HepG2 (cell line): ENCODE results near the gene POU5F2. TPM values are rescaled to one million over a fixed set of nuclear protein-coding genes. Genes with fewer than 3 reads are reported as not detected.

Experiments
- ATAC-seq: fragments of 200-7000 bp; cut with Tn5 transposase; 3 replicates; pipeline ENCODE4 v1.9.1; 2020; ENCODE audit warnings: mild to moderate bottlenecking, moderate library complexity
- BruUV-seq: library from RNA; stranded (reverse); fragments of 400-500 nt; replicated peaks from 2 replicates; lab custom pipeline; 2021; lab: Mats Ljungman, UMichigan
- CTCF ChIA-PET: fragments of 300-600 bp; formaldehyde crosslinking; extraction: SDS; loops from one replicate; lab custom pipeline; 2021; ENCODE audit warnings: low total read pairs, inconsistent platforms, low intra/inter-chr PET ratio; lab: Yijun Ruan, JAX
- POLR2A ChIA-PET: fragments of 350-600 bp; sonication (Branson Sonifier 250); formaldehyde crosslinking; loops from one replicate; lab custom pipeline; 2020; ENCODE audit warnings: antibody characterized with exemption, inconsistent platforms; lab: Yijun Ruan, JAX
- DNase-seq: peaks from one replicate; pipeline ENCODE4 v3.0.0-alpha.2; 2015; ENCODE audit warnings: low spot score
- FAIRE-seq: peaks from 3 replicates; lab custom pipeline; 2011; peaks lifted over from hg19 to GRCh38; lab: Jason Lieb, UNC
- H2AFZ ChIP-seq: one replicate; pipeline ENCODE4 v1.6.1; 2011; ENCODE audit warnings: low read length, inconsistent platforms
- H3K27ac ChIP-seq: fragments of 300-600 bp; 3 replicates; pipeline ENCODE4 v1.8.0; 2011; ENCODE audit warnings: mixed run types, mild to moderate bottlenecking, mixed read lengths, low read length, inconsistent platforms; ENCODE audit not compliant: insufficient read depth; ENCODE audit errors: extremely low read length
- H3K27me3 ChIP-seq, 2 experiments: fragments of 200-600 bp in 1 of 2; 2 replicates in 1 of 2; 3 replicates in 1 of 2; pipeline versions ENCODE4 v1.6.0 to v1.8.0; 2011; ENCODE audit warnings: low read length in 2 of 2, mild to moderate bottlenecking in 2 of 2, moderate library complexity in 2 of 2, inconsistent platforms in 1 of 2; ENCODE audit not compliant: insufficient read depth in 2 of 2, control insufficient read depth in 1 of 2
- H3K36me3 ChIP-seq, 2 experiments: fragments of 200-600 bp in 1 of 2; replicated peaks in 1 of 2; 2 replicates in 1 of 2; 3 replicates in 1 of 2; pipeline versions ENCODE4 v1.5.1 to v1.8.0; 2011; ENCODE audit warnings: low read length in 2 of 2, inconsistent platforms in 1 of 2; ENCODE audit not compliant: insufficient read depth in 2 of 2, control insufficient read depth in 1 of 2
- H3K4me1 ChIP-seq: 2 replicates; pipeline ENCODE4 v1.5.1; 2012; ENCODE audit warnings: low read length, inconsistent platforms; ENCODE audit not compliant: insufficient read depth
- H3K4me2 ChIP-seq: 2 replicates; pipeline ENCODE4 v1.6.0; 2011; ENCODE audit warnings: low read depth, low read length, inconsistent platforms
- H3K4me3 ChIP-seq, 3 experiments: fragments of 200-600 bp in 1 of 3; sonication (generic), shearing (Covaris generic) in 1 of 3; replicated peaks in 1 of 3; 2 replicates each; pipeline ENCODE4 v1.5.1; 2011 to 2016; ENCODE audit warnings: low read length in 3 of 3, inconsistent platforms in 2 of 3, low read depth in 2 of 3, mild to moderate bottlenecking in 2 of 3, control low read depth in 1 of 3, mixed read lengths in 1 of 3; ENCODE audit not compliant: insufficient read depth in 1 of 3
- H3K79me2 ChIP-seq: one replicate; pipeline ENCODE4 v1.6.1; 2011; ENCODE audit warnings: low read length, inconsistent platforms; ENCODE audit not compliant: insufficient read depth
- H3K9ac ChIP-seq: 2 replicates; pipeline ENCODE4 v1.6.0; 2011; ENCODE audit warnings: mild to moderate bottlenecking, low read depth, low read length, inconsistent platforms; ENCODE audit not compliant: insufficient read depth
- H3K9me3 ChIP-seq: 2 replicates; pipeline ENCODE4 v1.5.1; 2012; ENCODE audit warnings: mild to moderate bottlenecking, low read length
- H4K20me1 ChIP-seq: 2 replicates; pipeline ENCODE4 v1.6.0; 2011; ENCODE audit warnings: inconsistent platforms, mild to moderate bottlenecking, low read length, moderate library complexity; ENCODE audit not compliant: insufficient read depth
- CCDC6 ChIP-seq: sonication (generic); formaldehyde crosslinking; IDR thresholded peaks from 2 replicates; pipeline ENCODE4 v1.8.1; 2022; ENCODE audit warnings: mild to moderate bottlenecking, missing genetic modification reagents, moderate library complexity
- NONO ChIP-seq, 2 experiments: fragments of 450-650 bp in 1 of 2; sonication (generic) in 1 of 2; formaldehyde crosslinking in 1 of 2; IDR thresholded peaks in 1 of 2; conservative IDR thresholded peaks in 1 of 2; 2 replicates each; pipeline versions ENCODE4 v1.6.1 to v1.8.0; 2017 to 2022; ENCODE audit warnings: mild to moderate bottlenecking in 1 of 2, missing genetic modification reagents in 1 of 2, moderate library complexity in 1 of 2
- PHF8 ChIP-seq: sonication (generic); formaldehyde crosslinking; IDR thresholded peaks from 2 replicates; pipeline ENCODE4 v1.5.0; 2020; ENCODE audit warnings: missing genetic modification reagents
- REXO4 ChIP-seq: sonication (generic); formaldehyde crosslinking; IDR thresholded peaks from 2 replicates; pipeline ENCODE4 v1.8.0; 2022; ENCODE audit warnings: missing genetic modification reagents, mild to moderate bottlenecking, borderline replicate concordance
- ZBTB1 ChIP-seq: sonication (generic); formaldehyde crosslinking; IDR thresholded peaks from 2 replicates; pipeline ENCODE4 v1.4.0; 2020; ENCODE audit warnings: missing genetic modification reagents, borderline replicate concordance
- ZNF713 ChIP-seq: sonication (generic); formaldehyde crosslinking; IDR thresholded peaks from 2 replicates; pipeline ENCODE4 v1.4.0; 2020; ENCODE audit warnings: mild to moderate bottlenecking, missing genetic modification reagents
- ZNF777 ChIP-seq: sonication (generic); formaldehyde crosslinking; IDR thresholded peaks from 2 replicates; pipeline ENCODE4 v1.4.0; 2020; ENCODE audit warnings: missing genetic modification reagents
- ZNF841 ChIP-seq: sonication (generic); formaldehyde crosslinking; IDR thresholded peaks from 2 replicates; pipeline ENCODE4 v1.8.1; 2023; ENCODE audit warnings: missing genetic modification reagents, borderline replicate concordance
- WGBS: methylation state at CpG from one replicate; pipeline ENCODE4 v1.1.6; 2017; ENCODE audit warnings: low lambda C conversion rate; 5-methylcytosine and 5-hydroxymethylcytosine counted together
- in situ Hi-C: cut with HindIII; loops from 2 replicates; pipeline ENCODE4 v1.10.0; 2017; ENCODE audit warnings: low pct_unique_long_range_greater_than_20kb; ENCODE audit not compliant: extremely low pct_ligation_motif_present
- intact Hi-C: fragments of 100-400 bp; cut with micrococcal nuclease; formaldehyde crosslinking; loops from one replicate; pipeline ENCODE4 v1.10.0; 2022; ENCODE audit not compliant: unreplicated experiment
- polyA plus RNA-seq, 8 experiments: library from polyadenylated mRNA; depleted of rRNA in 3 of 8; stranded (reverse) in 7 of 8; unstranded in 1 of 8; fragments of >200 nt; fragmentation: Illumina TruSeq in 4 of 8; extraction: Trizol in 4 of 8; gene quantifications; 2 replicates each; pipeline versions ENCODE4 v1.2.1 to v1.2.3, GENCODE V29; 2011 to 2016; ENCODE audit warnings: low read depth in 4 of 8, missing spikeins in 1 of 8, mixed read lengths in 1 of 8; ENCODE audit not compliant: insufficient read depth in 1 of 8
- total RNA-seq, 5 experiments: library from RNA; depleted of rRNA; stranded (reverse); fragments of >200 nt; fragmentation: Illumina TruSeq; extraction: Trizol; gene quantifications; 2 replicates each; pipeline ENCODE4 v1.2.3, GENCODE V29; 2016; ENCODE audit warnings: low read depth in 1 of 5

The POU5F2 gene
- total and polyA plus RNA-seq, 2 of the 13 experiments (the other 11 are each of a cell fraction or from before 2014, with no cell fraction given), result 0.13 to 0.38 TPM

DNA sequence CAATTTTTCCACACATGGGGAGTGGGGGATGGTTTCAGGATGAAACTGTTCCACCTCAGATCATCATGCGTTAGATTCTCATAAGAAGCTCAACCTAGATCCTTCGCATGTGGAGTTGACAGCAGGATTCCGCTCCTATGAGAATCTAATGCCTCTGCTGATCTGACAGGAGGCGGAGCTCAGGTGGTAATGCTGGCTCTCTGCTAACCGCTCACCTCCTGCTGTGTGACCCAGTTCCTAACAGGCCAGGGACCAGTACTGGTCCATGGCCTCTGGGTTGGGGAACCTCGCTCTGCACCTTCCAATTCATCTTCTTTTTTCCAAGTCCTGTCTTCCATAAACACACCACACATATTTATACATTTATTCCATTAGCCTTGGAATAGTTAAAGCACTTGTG is 33.0 kb downstream of the POU5F2 start:
- Histone ChIP-seq H3K4me3 (no peak overlapping the region), H3K79me2 (no peaks in the 10 kb centered on the region), H3K4me2 (no peak overlapping the region), H3K27ac (no peak overlapping the region), H4K20me1 (no peaks in the 10 kb centered on the region), H3K4me1 (no peaks in the 10 kb centered on the region), H3K9ac (no peak overlapping the region), H3K36me3 (no peaks in the 10 kb centered on the region), H3K27me3 (no peaks in the 10 kb centered on the region), H2AFZ (no peak overlapping the region), H3K9me3 (no peaks in the 10 kb centered on the region)
- TF ChIP-seq ZNF841 (CRISPR knock-in tag) (no peak), NONO (IDR thresholded peaks at IDR 0.05) (no peak), NONO (CRISPR knock-in tag; conservative IDR thresholded peaks at IDR 0.05) (no peak), CCDC6 (CRISPR knock-in tag) (no peak), REXO4 (CRISPR knock-in tag) (no peak), ZNF713 (CRISPR knock-in tag) (no peak), ZNF777 (CRISPR knock-in tag) (no peak), PHF8 (CRISPR knock-in tag) (no peak)
- FAIRE-seq (no peak), ATAC-seq (no peak), DNase-seq (no peak)
- POLR2A ChIA-PET, result no interaction called here
- intact Hi-C loops (no loop called here), in situ Hi-C loops (no loop called here)
- BruUV-seq, result no TSS peak
- CTCF ChIA-PET, result no interaction called here
- 96% methylated on average over 6 of the region's 6 CpGs for WGBS

DNA sequence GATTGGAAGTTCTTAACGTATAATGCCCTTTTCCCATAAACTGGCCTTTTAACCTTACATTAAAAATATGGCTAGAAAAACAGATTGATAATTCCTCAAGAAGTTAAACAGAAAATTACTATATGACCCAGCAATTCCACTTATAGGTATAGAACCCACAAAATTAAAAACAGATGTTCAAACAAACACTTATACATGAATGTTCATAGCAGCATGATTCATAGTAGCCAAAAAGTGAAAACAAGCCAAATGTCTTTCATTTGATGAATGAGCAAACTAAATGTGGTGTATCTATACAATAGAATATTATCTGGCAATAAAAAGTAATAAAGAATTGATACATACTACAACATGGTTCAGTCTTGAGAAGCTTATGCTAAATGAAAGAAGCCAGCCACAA is 35.5 kb downstream of the POU5F2 start:
- Histone ChIP-seq H3K79me2 (no peaks in the 10 kb centered on the region), H3K9ac (no peak overlapping the region), H3K4me1 (no peaks in the 10 kb centered on the region), H2AFZ (no peak overlapping the region), H3K27ac (no peak overlapping the region), H3K4me3 (no peak overlapping the region), H3K36me3 (no peaks in the 10 kb centered on the region), H4K20me1 (no peaks in the 10 kb centered on the region), H3K9me3 (no peaks in the 10 kb centered on the region), H3K27me3 (no peaks in the 10 kb centered on the region), H3K4me2 (no peak overlapping the region)
- no peak for FAIRE-seq
- BruUV-seq, result no TSS peak
- intact Hi-C loops (no loop called here), in situ Hi-C loops (no loop called here)
- POLR2A ChIA-PET, result no interaction called here
- no peak for ATAC-seq
- no peak for DNase-seq
- 94% methylated on average over 1 of the region's 1 CpG for WGBS
- no peak for TF ChIP-seq ZBTB1 (CRISPR knock-in tag)
- CTCF ChIA-PET, result no interaction called here
